ENCODE measurements around the gene C1orf159.

- no peak for TF ChIP-seq CTCF (IDR thresholded peaks at IDR 0.05)
- TF ChIP-seq POLR2A (IDR thresholded peaks at IDR 0.05) = no peak
Observed at GRCh38 chr1:1153874-1154273, 38.0 kb upstream of the C1orf159 start.

All from esophagus squamous epithelium (tissue), 4 donors.